ENCODE data around the gene PSMA3. TPM values are rescaled to one million over a fixed set of nuclear protein-coding genes. Genes with fewer than 3 reads are reported as not detected.

PSMA3 gene
- total and polyA plus RNA-seq, 2 donors (not counting 1 experiment from before 2014, with no cell fraction given): 80.1 to 279 TPM

GRCh38 chr14:58287607-58288042, 43.0 kb downstream of the PSMA3 start:
- TF ChIP-seq EZH2 (IDR thresholded peaks at IDR 0.05; ENCODE audit: low read length, missing control alignments): no peak
- TF ChIP-seq CTCF (conservative IDR thresholded peaks at IDR 0.05 in 1 of 2, IDR thresholded peaks at IDR 0.05 in 1 of 2; ENCODE audit: low read depth in 1 of 2, low read length in 2 of 2): no peak
- Histone ChIP-seq H3K4me3 (replicated peaks in 1 of 4; ENCODE audit: control extremely low read depth in 1 of 4, insufficient read depth in 1 of 4, low read depth in 3 of 4, low read length in 4 of 4) (no peak overlapping the region), H3K36me3 (ENCODE audit: control insufficient read depth, insufficient read depth, low read length) (peaks cover 10% of the 10 kb centered on the region), H3K4me1 (ENCODE audit: control insufficient read depth, extremely low read depth, insufficient read depth, low read length) (no peaks in the 10 kb centered on the region), H3K79me2 (ENCODE audit: control insufficient read depth, insufficient read depth, low read length) (peaks cover 67% of the 10 kb centered on the region), H3K9me3 (ENCODE audit: control insufficient read depth, insufficient read depth, low read depth, low read length) (no peaks in the 10 kb centered on the region), H3K9ac (ENCODE audit: insufficient read depth, low read length) (no peak overlapping the region), H2AFZ (ENCODE audit: low read length) (no peak overlapping the region), H4K20me1 (ENCODE audit: control insufficient read depth, extremely low read depth, insufficient read depth, low read length) (no peaks in the 10 kb centered on the region), H3K27ac (ENCODE audit: insufficient read depth, low read length) (no peak overlapping the region), H3K27me3 (ENCODE audit: control insufficient read depth, insufficient read depth, low read length) (no peaks in the 10 kb centered on the region), H3K4me2 (ENCODE audit: extremely low read depth, insufficient read depth, low read length) (no peak overlapping the region)
- no peak for DNase-seq (ENCODE audit: low read depth in 2 of 2)

GRCh38 chr14:58288106-58288792, 43.6 kb downstream of the PSMA3 start:
- Histone ChIP-seq H3K27me3 (ENCODE audit: control insufficient read depth, insufficient read depth, low read length) (no peaks in the 10 kb centered on the region), H3K36me3 (ENCODE audit: control insufficient read depth, insufficient read depth, low read length) (peaks cover 10% of the 10 kb centered on the region), H3K27ac (ENCODE audit: insufficient read depth, low read length) (no peak overlapping the region), H3K9ac (ENCODE audit: insufficient read depth, low read length) (no peak overlapping the region), H3K79me2 (ENCODE audit: control insufficient read depth, insufficient read depth, low read length) (peaks cover 66% of the 10 kb centered on the region), H3K4me3 (replicated peaks in 1 of 4; ENCODE audit: control extremely low read depth in 1 of 4, insufficient read depth in 1 of 4, low read depth in 3 of 4, low read length in 4 of 4) (no peak overlapping the region), H4K20me1 (ENCODE audit: control insufficient read depth, extremely low read depth, insufficient read depth, low read length) (no peaks in the 10 kb centered on the region), H2AFZ (ENCODE audit: low read length) (no peak overlapping the region), H3K9me3 (ENCODE audit: control insufficient read depth, insufficient read depth, low read depth, low read length) (no peaks in the 10 kb centered on the region), H3K4me1 (ENCODE audit: control insufficient read depth, extremely low read depth, insufficient read depth, low read length) (no peaks in the 10 kb centered on the region), H3K4me2 (ENCODE audit: extremely low read depth, insufficient read depth, low read length) (no peak overlapping the region)
- no peak for TF ChIP-seq EZH2 (IDR thresholded peaks at IDR 0.05; ENCODE audit: low read length, missing control alignments)
- no peak for TF ChIP-seq CTCF (conservative IDR thresholded peaks at IDR 0.05 in 1 of 2, IDR thresholded peaks at IDR 0.05 in 1 of 2; ENCODE audit: low read depth in 1 of 2, low read length in 2 of 2)
- no peak for DNase-seq (ENCODE audit: low read depth in 2 of 2)

- no peaks in the 10 kb centered on the region for H3K9me3 ChIP-seq (ENCODE audit: control insufficient read depth, insufficient read depth, low read depth, low read length)
- no peaks in the 10 kb centered on the region for H3K27me3 ChIP-seq (ENCODE audit: control insufficient read depth, insufficient read depth, low read length)
- H3K36me3 ChIP-seq (ENCODE audit: control insufficient read depth, insufficient read depth, low read length): peaks cover 9% of the 10 kb centered on the region
- no peak for DNase-seq (ENCODE audit: low read depth in 2 of 2)
- peaks cover 3% of the 10 kb centered on the region for H4K20me1 ChIP-seq (ENCODE audit: control insufficient read depth, extremely low read depth, insufficient read depth, low read length)
- H3K4me2 ChIP-seq (ENCODE audit: extremely low read depth, insufficient read depth, low read length): no peak overlapping the region
- H3K9ac ChIP-seq (ENCODE audit: insufficient read depth, low read length): no peak overlapping the region
- no peak overlapping the region for H3K4me3 ChIP-seq (replicated peaks in 1 of 4; ENCODE audit: control extremely low read depth in 1 of 4, insufficient read depth in 1 of 4, low read depth in 3 of 4, low read length in 4 of 4)
- no peak for TF ChIP-seq EZH2 (IDR thresholded peaks at IDR 0.05; ENCODE audit: low read length, missing control alignments)
- TF ChIP-seq CTCF (conservative IDR thresholded peaks at IDR 0.05 in 1 of 2, IDR thresholded peaks at IDR 0.05 in 1 of 2; ENCODE audit: low read depth in 1 of 2, low read length in 2 of 2): no peak
- no peak overlapping the region for H3K27ac ChIP-seq (ENCODE audit: insufficient read depth, low read length)
- H3K4me1 ChIP-seq (ENCODE audit: control insufficient read depth, extremely low read depth, insufficient read depth, low read length): no peaks in the 10 kb centered on the region
- peaks cover 81% of the 10 kb centered on the region for H3K79me2 ChIP-seq (ENCODE audit: control insufficient read depth, insufficient read depth, low read length)
- no peak overlapping the region for H2AFZ ChIP-seq (ENCODE audit: low read length)
Measured at GRCh38 chr14:58291646-58292045, 47.0 kb downstream of the PSMA3 start.
